ENCODE measurements around the gene XAF1.
"Not testable (repeated sequence)": the region's sequence is repeated elsewhere in the genome, so short reads cannot be mapped to it uniquely, and the experiment has no call there.

Gene XAF1

DNA sequence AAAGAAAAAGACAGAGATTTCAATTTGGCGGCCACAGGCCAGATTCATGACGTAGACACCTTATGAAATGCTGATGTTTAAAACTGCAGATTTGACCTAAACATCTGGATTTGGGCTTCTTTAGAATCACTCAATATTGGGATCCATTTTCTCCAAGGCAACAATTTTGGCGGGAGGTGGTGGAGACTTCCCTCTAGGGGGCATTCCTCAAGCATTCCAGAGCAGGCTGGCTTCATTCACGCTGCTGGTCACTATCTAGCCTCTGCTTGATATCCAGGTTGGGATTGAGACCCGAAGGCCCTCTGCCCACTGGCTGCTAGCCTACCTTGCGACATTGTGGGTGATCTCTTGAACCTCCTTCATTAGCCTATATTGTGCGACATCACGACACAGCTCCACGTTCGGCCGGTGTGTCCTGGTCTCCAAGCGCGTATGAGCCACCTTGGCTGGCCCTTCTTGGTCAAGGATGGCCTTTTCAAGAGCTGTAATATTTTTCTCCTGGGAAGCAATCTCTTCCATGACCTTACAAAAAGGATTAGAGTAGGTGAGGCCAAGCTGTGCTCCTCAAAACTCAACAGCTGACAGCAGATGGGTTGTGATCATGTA lies 44.7 kb downstream of the XAF1 start:
- no peak for DNase-seq (ENCODE audit: low read depth, low spot score)

DNA sequence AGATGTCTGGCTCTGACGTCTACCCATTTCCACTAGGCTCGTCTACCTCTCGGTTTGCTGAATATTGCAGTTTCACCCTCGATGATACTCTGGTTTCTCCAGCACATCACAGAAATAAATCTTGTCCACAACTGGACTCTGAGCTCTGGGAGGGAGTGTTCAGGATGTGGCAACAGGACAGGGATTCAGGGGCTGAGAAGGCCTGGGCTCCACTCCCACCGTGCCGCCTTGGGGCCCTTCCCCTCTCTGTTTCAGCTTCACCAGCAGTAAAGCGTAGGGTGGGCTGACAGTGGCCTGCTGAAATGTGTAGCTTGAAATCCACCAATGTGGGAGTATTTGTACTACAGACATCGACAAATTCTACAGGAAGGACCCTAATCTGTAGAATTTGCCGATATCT lies 55.7 kb downstream of the XAF1 start:
- no peak for DNase-seq (ENCODE audit: low read depth, low spot score)

- no peak for DNase-seq (ENCODE audit: low read depth, low spot score)
Observed at GRCh38 chr17:6812295-6812694, 56.4 kb downstream of the XAF1 start.

DNA sequence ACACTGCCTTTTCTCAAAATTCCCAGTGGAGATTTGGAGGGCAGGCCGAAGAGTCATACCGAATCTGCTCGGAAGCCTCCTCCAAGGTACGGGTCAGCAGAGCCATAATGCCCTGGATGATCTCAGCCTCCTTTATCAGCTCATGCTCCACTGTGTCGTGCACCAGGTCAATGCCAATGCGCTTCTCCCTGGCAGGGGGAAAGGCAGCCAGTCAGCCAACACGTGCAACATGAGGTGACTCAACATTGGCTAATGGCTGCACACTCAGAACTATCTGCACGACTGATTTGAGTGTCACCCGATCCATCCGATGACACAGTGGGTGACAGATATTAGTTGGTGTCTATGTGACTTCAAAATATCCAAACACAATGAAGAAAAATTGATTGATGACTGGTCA lies 59.9 kb downstream of the XAF1 start:
- no peak for DNase-seq (ENCODE audit: low read depth, low spot score)

GRCh38 chr17:6816368-6816767 lies 60.5 kb downstream of the XAF1 start:
- DNase-seq (ENCODE audit: low read depth, low spot score) = not testable (repeated sequence)

- no peak for DNase-seq (ENCODE audit: low read depth, low spot score)
Observed at GRCh38 chr17:6818938-6819337, 63.1 kb downstream of the XAF1 start.

DNA sequence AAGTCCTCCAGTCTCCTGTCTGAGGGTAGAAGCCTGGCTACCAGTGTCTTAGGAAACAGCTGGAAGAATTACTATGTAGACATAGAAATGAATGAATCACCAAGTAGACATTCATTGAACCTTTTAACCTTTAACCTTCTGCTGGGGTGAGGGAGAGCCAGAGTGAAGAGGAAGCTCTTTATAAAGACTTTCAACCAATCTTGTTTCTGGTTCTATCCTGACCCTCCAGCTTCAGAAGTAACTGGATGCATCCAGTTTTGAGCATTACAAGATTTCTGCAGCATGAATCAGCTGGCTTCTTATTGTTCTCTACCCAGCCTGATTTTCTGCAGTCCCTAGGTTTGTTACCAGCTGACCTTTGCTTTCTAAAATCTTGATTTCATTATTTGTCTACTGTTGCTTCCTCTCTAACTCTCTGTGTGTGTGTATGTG lies 67.2 kb downstream of the XAF1 start:
- peak; percentile 63 for DNase-seq (ENCODE audit: low read depth, low spot score)

Measured in astrocyte of the hippocampus (primary cell).